ENCODE data around the gene ZNF205.

DNA sequence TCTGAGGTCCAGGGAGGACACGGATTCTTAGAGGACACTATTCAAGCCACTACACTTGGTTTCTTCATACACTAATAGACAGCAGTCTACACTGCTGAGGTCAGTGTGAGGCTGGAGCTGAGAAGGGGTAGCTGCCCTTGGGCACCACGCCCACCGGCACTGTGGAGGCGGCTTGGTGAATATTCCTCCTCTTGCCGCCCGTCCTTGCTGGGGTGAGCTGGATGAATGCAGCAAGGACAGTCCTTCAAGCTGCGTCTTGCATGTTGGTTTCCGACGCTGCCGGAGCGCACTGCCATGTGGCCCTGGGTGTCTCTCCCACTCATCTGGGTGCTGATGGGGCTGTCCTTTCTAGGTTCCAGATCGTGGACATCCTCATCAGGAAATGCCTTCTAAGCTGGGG lies 2.6 kb downstream of the ZNF205 start:
- TF ChIP-seq POLR2A (IDR thresholded peaks at IDR 0.05) = no peak
- TF ChIP-seq, protein P1, sequence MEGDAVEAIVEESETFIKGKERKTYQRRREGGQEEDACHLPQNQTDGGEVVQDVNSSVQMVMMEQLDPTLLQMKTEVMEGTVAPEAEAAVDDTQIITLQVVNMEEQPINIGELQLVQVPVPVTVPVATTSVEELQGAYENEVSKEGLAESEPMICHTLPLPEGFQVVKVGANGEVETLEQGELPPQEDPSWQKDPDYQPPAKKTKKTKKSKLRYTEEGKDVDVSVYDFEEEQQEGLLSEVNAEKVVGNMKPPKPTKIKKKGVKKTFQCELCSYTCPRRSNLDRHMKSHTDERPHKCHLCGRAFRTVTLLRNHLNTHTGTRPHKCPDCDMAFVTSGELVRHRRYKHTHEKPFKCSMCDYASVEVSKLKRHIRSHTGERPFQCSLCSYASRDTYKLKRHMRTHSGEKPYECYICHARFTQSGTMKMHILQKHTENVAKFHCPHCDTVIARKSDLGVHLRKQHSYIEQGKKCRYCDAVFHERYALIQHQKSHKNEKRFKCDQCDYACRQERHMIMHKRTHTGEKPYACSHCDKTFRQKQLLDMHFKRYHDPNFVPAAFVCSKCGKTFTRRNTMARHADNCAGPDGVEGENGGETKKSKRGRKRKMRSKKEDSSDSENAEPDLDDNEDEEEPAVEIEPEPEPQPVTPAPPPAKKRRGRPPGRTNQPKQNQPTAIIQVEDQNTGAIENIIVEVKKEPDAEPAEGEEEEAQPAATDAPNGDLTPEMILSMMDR (IDR thresholded peaks at IDR 0.05) = no peak
